Gastrocnemius medialis (tissue), 4 donors: ENCODE measurements around the gene ADAMTS18. TPM values are rescaled to one million over a fixed set of nuclear protein-coding genes. Genes with fewer than 3 reads are reported as not detected.

ENCODE experiments used
- ATAC-seq, 2 donors: fragments of 150-250 bp; one replicate each; pipeline ENCODE4 v1.9.1; 2016
- DNase-seq, 2 donors: peaks; one replicate each; pipeline ENCODE4 v3.0.0-alpha.2; 2019
- H3K27ac ChIP-seq, 4 donors: fragments of 200-600 bp; sonication (generic); 1 replicate in 1 of 4; 2 replicates in 3 of 4; pipeline ENCODE4 v1.5.1; 2016 to 2018; ENCODE audit warnings: mild to moderate bottlenecking in 2 of 4, moderate library complexity in 1 of 4
- H3K27me3 ChIP-seq, 3 donors: fragments of 200-600 bp; sonication (generic) in 2 of 3; 1 replicate in 1 of 3; 2 replicates in 2 of 3; pipeline versions ENCODE4 v1.5.1 to v1.6.0; 2016 to 2019; ENCODE audit warnings: mild to moderate bottlenecking in 1 of 3, moderate library complexity in 1 of 3
- H3K36me3 ChIP-seq, 2 donors: fragments of 200-600 bp; sonication (generic) in 1 of 2; one replicate each; pipeline ENCODE4 v1.5.1; 2017 to 2018
- H3K4me1 ChIP-seq, 2 donors: fragments of 200-600 bp; sonication (generic) in 1 of 2; one replicate each; pipeline ENCODE4 v1.5.1; 2016 to 2017; ENCODE audit warnings: mild to moderate bottlenecking in 2 of 2
- H3K4me3 ChIP-seq, 4 donors: fragments of 200-600 bp; sonication (generic) in 3 of 4; 1 replicate in 1 of 4; 2 replicates in 3 of 4; pipeline ENCODE4 v1.5.1; 2016 to 2019; ENCODE audit warnings: mild to moderate bottlenecking in 2 of 4
- H3K9me3 ChIP-seq, 3 donors: fragments of 200-600 bp; sonication (generic) in 2 of 3; 1 replicate in 1 of 3; 2 replicates in 2 of 3; pipeline ENCODE4 v1.5.1; 2016 to 2019
- CTCF ChIP-seq, 5 experiments: fragments of 450-650 bp in 3 of 5; fragments of 200-600 bp in 2 of 5; sonication (generic) in 2 of 5; IDR thresholded peaks in 4 of 5; conservative IDR thresholded peaks in 1 of 5; 1 replicate in 4 of 5; 2 replicates in 1 of 5; pipeline ENCODE4 v1.5.1; 2016 to 2019; ENCODE audit warnings: antibody characterized with exemption in 5 of 5, mild to moderate bottlenecking in 3 of 5, moderate library complexity in 3 of 5
- POLR2A ChIP-seq, 2 donors: fragments of 450-650 bp; IDR thresholded peaks; one replicate each; pipeline ENCODE4 v1.6.1; 2017; ENCODE audit warnings: antibody characterized with exemption in 2 of 2, mild to moderate bottlenecking in 2 of 2, moderate library complexity in 2 of 2
- in situ Hi-C, 4 donors: fragments of 200-750 bp; cut with MboI; loops; one replicate each; pipeline versions ENCODE4 v1.15.0 to v1.8.0; 2017; ENCODE audit warnings: low sequenced_read_pairs in 4 of 4
- intact Hi-C: fragments of 100-400 bp; cut with DNase I; formaldehyde crosslinking; loops from one replicate; pipeline ENCODE4 v1.15.1; 2023; ENCODE audit warnings: low total_unique reads
- total RNA-seq, 4 donors: library from RNA; depleted of rRNA; stranded (reverse); fragments of >200 nt; gene quantifications; one replicate each; pipeline versions ENCODE4 v1.1.0 to v1.2.3, GENCODE V29; 2016

ADAMTS18 gene
- total RNA-seq, 4 donors from 2014 or later = 0.82 TPM; not detected in 3

- ATAC-seq = no peak
These were observed 138.9 kb downstream of the ADAMTS18 start for GRCh38 chr16:77295896-77296295.

DNA sequence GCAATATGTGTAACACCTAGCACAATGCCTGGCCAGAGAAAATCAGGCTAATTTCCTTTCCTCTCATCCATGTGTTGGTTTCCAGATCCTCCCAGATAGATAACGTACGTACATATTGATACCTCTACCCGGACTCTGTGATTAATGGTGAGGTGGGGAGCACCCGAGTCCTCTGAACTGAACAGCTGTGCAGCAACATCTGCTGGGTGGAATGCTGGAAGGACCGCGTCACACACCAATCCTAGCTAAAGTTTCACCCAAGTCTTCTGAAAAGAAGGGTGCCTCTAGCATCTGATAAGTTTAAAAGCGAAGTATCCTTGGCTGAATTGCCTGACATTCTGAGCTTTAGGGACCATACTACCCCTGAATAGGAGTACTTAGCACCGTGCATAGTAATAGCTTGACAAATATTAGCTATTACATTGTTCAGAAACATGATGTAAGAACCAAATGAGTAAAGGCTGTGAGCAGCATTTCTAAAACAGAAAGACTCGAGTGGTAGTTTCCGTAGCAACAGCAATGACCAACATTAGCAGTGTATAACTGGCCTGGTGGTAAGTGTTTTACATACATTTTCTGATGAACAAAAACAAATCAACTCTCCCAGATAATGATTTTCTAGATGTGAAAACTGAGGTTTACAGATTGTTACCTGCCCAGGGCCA, 144.3 kb downstream of the ADAMTS18 start:
- no peaks in the 10 kb centered on the region for H3K36me3 ChIP-seq
- in situ Hi-C loops = no loop called here
- TF ChIP-seq POLR2A (IDR thresholded peaks at IDR 0.05) (no peak), CTCF (IDR thresholded peaks at IDR 0.05 in 4 of 5, conservative IDR thresholded peaks at IDR 0.05 in 1 of 5) (no peak)
- no peak for DNase-seq
- ATAC-seq = no peak
- H3K4me1 ChIP-seq = no peaks in the 10 kb centered on the region
- no peaks in the 10 kb centered on the region for H3K27me3 ChIP-seq
- no peaks in the 10 kb centered on the region for H3K9me3 ChIP-seq
- H3K4me3 ChIP-seq = no peak overlapping the region
- no peak overlapping the region for H3K27ac ChIP-seq
- intact Hi-C loops = no loop called here

More at GRCh38 chr16:77295896-77296295, 138.9 kb downstream of the ADAMTS18 start:
- Histone ChIP-seq H3K36me3 (no peaks in the 10 kb centered on the region), H3K4me3 (no peak overlapping the region), H3K27me3 (no peaks in the 10 kb centered on the region), H3K27ac (no peak overlapping the region), H3K9me3 (no peaks in the 10 kb centered on the region), H3K4me1 (no peaks in the 10 kb centered on the region)
- TF ChIP-seq CTCF (IDR thresholded peaks at IDR 0.05 in 4 of 5, conservative IDR thresholded peaks at IDR 0.05 in 1 of 5) (no peak), POLR2A (IDR thresholded peaks at IDR 0.05) (no peak)
- intact Hi-C loops (no loop called here), in situ Hi-C loops (no loop called here)
- no peak for DNase-seq

- Histone ChIP-seq H3K27me3 (no peaks in the 10 kb centered on the region), H3K27ac (no peak overlapping the region), H3K4me1 (no peaks in the 10 kb centered on the region), H3K36me3 (no peaks in the 10 kb centered on the region), H3K4me3 (no peak overlapping the region), H3K9me3 (no peaks in the 10 kb centered on the region)
- TF ChIP-seq CTCF (IDR thresholded peaks at IDR 0.05 in 4 of 5, conservative IDR thresholded peaks at IDR 0.05 in 1 of 5) (no peak), POLR2A (IDR thresholded peaks at IDR 0.05) (no peak)
- in situ Hi-C loops (no loop called here), intact Hi-C loops (no loop called here)
- ATAC-seq (no peak), DNase-seq (no peak)
These were observed 145.5 kb downstream of the ADAMTS18 start for GRCh38 chr16:77289331-77289809.

DNA sequence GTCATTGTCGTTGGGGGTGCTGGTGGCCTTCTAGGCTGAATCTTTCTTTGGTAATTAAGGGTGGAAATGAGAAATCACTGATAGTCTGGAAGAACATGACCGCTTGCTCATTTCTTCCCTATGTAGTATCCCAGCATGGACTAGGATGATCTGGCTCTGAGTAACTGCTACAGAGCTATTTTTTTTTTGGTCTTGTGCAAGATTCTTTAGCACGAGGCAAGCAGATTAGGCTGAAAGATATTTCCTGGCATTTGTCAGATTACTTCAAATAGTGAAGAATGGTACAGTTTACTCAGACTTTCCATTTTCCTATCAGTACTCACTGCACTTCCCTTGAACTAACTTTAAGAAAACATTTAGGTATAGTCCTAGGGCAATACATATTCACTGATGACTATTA, 146.6 kb downstream of the ADAMTS18 start:
- ATAC-seq (no peak), DNase-seq (no peak)
- no peaks in the 10 kb centered on the region for H3K9me3 ChIP-seq
- no peak for TF ChIP-seq CTCF (IDR thresholded peaks at IDR 0.05 in 4 of 5, conservative IDR thresholded peaks at IDR 0.05 in 1 of 5)
- H3K4me1 ChIP-seq = no peaks in the 10 kb centered on the region
- no peaks in the 10 kb centered on the region for H3K36me3 ChIP-seq
- no peak overlapping the region for H3K27ac ChIP-seq
- no peaks in the 10 kb centered on the region for H3K27me3 ChIP-seq
- in situ Hi-C loops (no loop called here), intact Hi-C loops (no loop called here)
- no peak overlapping the region for H3K4me3 ChIP-seq

DNA sequence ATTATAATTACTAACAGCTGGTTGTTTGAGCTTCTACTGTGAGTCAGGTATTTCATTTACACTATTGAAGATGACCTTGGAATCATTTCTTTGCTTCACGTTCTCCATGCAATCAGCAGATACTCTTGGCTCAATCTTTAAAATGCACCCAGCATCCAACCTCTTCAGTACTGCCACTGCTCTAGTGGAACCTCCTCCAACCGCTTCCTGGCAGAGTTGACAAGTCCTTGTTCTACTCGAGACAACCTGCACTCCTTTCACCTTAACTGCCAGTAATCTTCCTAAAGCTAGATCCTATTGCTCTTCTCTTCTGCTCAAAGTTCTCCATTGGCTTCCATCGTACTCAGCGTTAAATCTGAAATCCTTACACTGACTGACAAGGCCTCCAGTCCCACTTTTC, 149.2 kb downstream of the ADAMTS18 start:
- no peak for DNase-seq
- H3K9me3 ChIP-seq = no peaks in the 10 kb centered on the region
- in situ Hi-C loops (no loop called here), intact Hi-C loops (no loop called here)
- H3K4me1 ChIP-seq = no peaks in the 10 kb centered on the region
- TF ChIP-seq POLR2A (IDR thresholded peaks at IDR 0.05) = no peak
- TF ChIP-seq CTCF (IDR thresholded peaks at IDR 0.05 in 4 of 5, conservative IDR thresholded peaks at IDR 0.05 in 1 of 5) = no peak
- no peaks in the 10 kb centered on the region for H3K36me3 ChIP-seq
- H3K27ac ChIP-seq = no peak overlapping the region
- no peak overlapping the region for H3K4me3 ChIP-seq
- no peaks in the 10 kb centered on the region for H3K27me3 ChIP-seq
- ATAC-seq = no peak
